NCI-H524 (cell line): Measurements from ENCODE around the gene KANTR.

Experiments used
- DNase-seq, 2 experiments: peaks; one replicate each; lab custom pipeline; 2025; lab: John Stamatoyannopoulos, UW

The KANTR gene

GRCh38 chrX:53081925-53082772, 11.8 kb upstream of the KANTR start, which contains the start of gene TSPYL2:
TSPYL2 (plus strand) TSS chrX:53082367; CDS start chrX:53082499, 132 bp downstream.
- DNase-seq, result peak; percentile 94 to 97

GRCh38 chrX:53082773-53083616, 10.9 kb upstream of the KANTR start:
- DNase-seq, result no peak

- DNase-seq, result no peak
Measured at GRCh38 chrX:53084043-53084570, 9.8 kb upstream of the KANTR start.

- no peak for DNase-seq
Measured at GRCh38 chrX:53084863-53085262, 9.1 kb upstream of the KANTR start.

GRCh38 chrX:53085661-53086229, 8.2 kb upstream of the KANTR start:
- DNase-seq, result no peak

GRCh38 chrX:53086464-53086863, 7.5 kb upstream of the KANTR start:
- no peak for DNase-seq

- DNase-seq, result no peak
Measured at GRCh38 chrX:53087388-53087831, 6.5 kb upstream of the KANTR start.

GRCh38 chrX:53088136-53088974, 5.6 kb upstream of the KANTR start:
- DNase-seq, result peak; percentile 68 to 85

GRCh38 chrX:53089224-53089842, 4.6 kb upstream of the KANTR start:
- peak; percentile 26 to 78 for DNase-seq

- no peak for DNase-seq
Measured at GRCh38 chrX:53089925-53090324, 4.0 kb upstream of the KANTR start.

- DNase-seq, result no peak
Measured at GRCh38 chrX:53091354-53091753, 2.6 kb upstream of the KANTR start.

- peak; percentile 81 to 88 for DNase-seq
Measured at GRCh38 chrX:53093177-53093655, 726 bp upstream of the KANTR start.

- no peak for DNase-seq
Measured at GRCh38 chrX:53094582-53094905, 602 bp downstream of the KANTR start.

GRCh38 chrX:53095796-53096195, 1.9 kb downstream of the KANTR start:
- no peak for DNase-seq

GRCh38 chrX:53114864-53115549, 21.1 kb downstream of the KANTR start:
- DNase-seq, result no peak

- DNase-seq, result no peak
Measured at GRCh38 chrX:53115550-53115874, 21.6 kb downstream of the KANTR start.

- DNase-seq, result no peak
Measured at GRCh38 chrX:53116101-53116500, 22.2 kb downstream of the KANTR start.

- DNase-seq, result no peak
Measured at GRCh38 chrX:53122013-53122412, 28.1 kb downstream of the KANTR start.

GRCh38 chrX:53125506-53125905, 31.6 kb downstream of the KANTR start:
- no peak for DNase-seq

GRCh38 chrX:53126377-53126776, 32.4 kb downstream of the KANTR start:
- DNase-seq, result no peak
